Stimulated activated naive CD8-positive, alpha-beta T cell treated with anti-CD3 and anti-CD28 coated beads, Interleukin-15, Interleukin-2, amounts not matched to agents 100 ng/mL and 50 ng/mL, for 24 hours (primary cell): ENCODE results near the gene ATG5.
"Not testable (repeated sequence)": the region's sequence is repeated elsewhere in the genome, so short reads cannot be mapped to it uniquely, and the experiment has no call there.

Source experiments
- H3K27ac Mint-ChIP-seq: one replicate; pipeline ENCODE4 v1.8.0; 2021; ENCODE audit warnings: mild to moderate bottlenecking, mixed read lengths
- H3K27me3 Mint-ChIP-seq: one replicate; pipeline ENCODE4 v1.8.0; 2021; ENCODE audit warnings: mixed read lengths
- H3K36me3 Mint-ChIP-seq: one replicate; pipeline ENCODE4 v1.8.0; 2021; ENCODE audit warnings: low read depth, mixed read lengths
- H3K4me1 Mint-ChIP-seq: one replicate; pipeline ENCODE4 v1.8.0; 2021; ENCODE audit warnings: low read depth, mixed read lengths
- H3K4me3 Mint-ChIP-seq: one replicate; pipeline ENCODE4 v1.8.0; 2021; ENCODE audit warnings: mild to moderate bottlenecking, mixed read lengths
- H3K9me3 Mint-ChIP-seq: one replicate; pipeline ENCODE4 v1.8.0; 2021; ENCODE audit warnings: mixed read lengths

Gene ATG5

GRCh38 chr6:106255306-106255705 is 70.3 kb downstream of the ATG5 start:
- Mint-ChIP-seq H3K36me3 (peaks cover 24% of the 10 kb centered on the region), H3K27me3 (no peaks in the 10 kb centered on the region), H3K9me3 (no peaks in the 10 kb centered on the region), H3K4me1 (peaks cover 18% of the 10 kb centered on the region), H3K27ac (no peak overlapping the region), H3K4me3 (no peak overlapping the region)

- H3K4me1 Mint-ChIP-seq, result peaks cover 18% of the 10 kb centered on the region
- peaks cover 21% of the 10 kb centered on the region for H3K36me3 Mint-ChIP-seq
- no peak overlapping the region for H3K27ac Mint-ChIP-seq
- no peaks in the 10 kb centered on the region for H3K27me3 Mint-ChIP-seq
- no peaks in the 10 kb centered on the region for H3K9me3 Mint-ChIP-seq
- no peak overlapping the region for H3K4me3 Mint-ChIP-seq
These were observed 70.9 kb downstream of the ATG5 start for GRCh38 chr6:106254636-106255035.

GRCh38 chr6:106253731-106254130 is 71.8 kb downstream of the ATG5 start:
- Mint-ChIP-seq H3K36me3 (peaks cover 15% of the 10 kb centered on the region), H3K27me3 (no peaks in the 10 kb centered on the region)

GRCh38 chr6:106253172-106253571 is 72.4 kb downstream of the ATG5 start:
- peaks cover 9% of the 10 kb centered on the region for H3K36me3 Mint-ChIP-seq
- no peak overlapping the region for H3K27ac Mint-ChIP-seq
- H3K4me3 Mint-ChIP-seq, result no peak overlapping the region
- peaks cover 18% of the 10 kb centered on the region for H3K4me1 Mint-ChIP-seq
- H3K9me3 Mint-ChIP-seq, result no peaks in the 10 kb centered on the region
- H3K27me3 Mint-ChIP-seq, result no peaks in the 10 kb centered on the region

More at GRCh38 chr6:106253731-106254130, 71.8 kb downstream of the ATG5 start:
- no peak overlapping the region for H3K4me3 Mint-ChIP-seq
- peaks cover 18% of the 10 kb centered on the region for H3K4me1 Mint-ChIP-seq
- H3K9me3 Mint-ChIP-seq, result no peaks in the 10 kb centered on the region
- H3K27ac Mint-ChIP-seq, result no peak overlapping the region

- H3K36me3 Mint-ChIP-seq, result peaks cover 10% of the 10 kb centered on the region
- H3K4me1 Mint-ChIP-seq, result peaks cover 21% of the 10 kb centered on the region
- no peaks in the 10 kb centered on the region for H3K27me3 Mint-ChIP-seq
- no peak overlapping the region for H3K27ac Mint-ChIP-seq
- no peak overlapping the region for H3K4me3 Mint-ChIP-seq
- H3K9me3 Mint-ChIP-seq, result no peaks in the 10 kb centered on the region
These were observed 72.9 kb downstream of the ATG5 start for GRCh38 chr6:106252687-106253086.

GRCh38 chr6:106251531-106252255 is 73.9 kb downstream of the ATG5 start:
- not testable (repeated sequence) for H3K9me3 Mint-ChIP-seq, H3K27ac Mint-ChIP-seq, H3K4me3 Mint-ChIP-seq, H3K27me3 Mint-ChIP-seq
- Mint-ChIP-seq H3K36me3 (peaks cover 20% of the 10 kb centered on the region), H3K4me1 (peaks cover 25% of the 10 kb centered on the region)

GRCh38 chr6:106250953-106251352 is 74.6 kb downstream of the ATG5 start:
- peaks cover 20% of the 10 kb centered on the region for H3K36me3 Mint-ChIP-seq
- H3K27me3 Mint-ChIP-seq, result no peaks in the 10 kb centered on the region
- no peak overlapping the region for H3K4me3 Mint-ChIP-seq
- H3K27ac Mint-ChIP-seq, result no peak overlapping the region
- no peaks in the 10 kb centered on the region for H3K9me3 Mint-ChIP-seq
- H3K4me1 Mint-ChIP-seq, result peaks cover 25% of the 10 kb centered on the region

GRCh38 chr6:106249658-106250057 is 75.9 kb downstream of the ATG5 start:
- Mint-ChIP-seq H3K4me1 (peaks cover 25% of the 10 kb centered on the region), H3K4me3 (no peak overlapping the region), H3K27ac (no peak overlapping the region), H3K36me3 (peaks cover 29% of the 10 kb centered on the region), H3K27me3 (no peaks in the 10 kb centered on the region), H3K9me3 (no peaks in the 10 kb centered on the region)

- no peak overlapping the region for H3K27ac Mint-ChIP-seq
- no peak overlapping the region for H3K4me3 Mint-ChIP-seq
- no peaks in the 10 kb centered on the region for H3K9me3 Mint-ChIP-seq
- H3K36me3 Mint-ChIP-seq, result peaks cover 38% of the 10 kb centered on the region
- no peaks in the 10 kb centered on the region for H3K27me3 Mint-ChIP-seq
- peaks cover 10% of the 10 kb centered on the region for H3K4me1 Mint-ChIP-seq
These were observed 77.8 kb downstream of the ATG5 start for GRCh38 chr6:106247733-106248132.

- Mint-ChIP-seq H3K9me3 (no peaks in the 10 kb centered on the region), H3K36me3 (peaks cover 37% of the 10 kb centered on the region), H3K4me1 (peaks cover 7% of the 10 kb centered on the region), H3K4me3 (no peak overlapping the region), H3K27ac (no peak overlapping the region), H3K27me3 (no peaks in the 10 kb centered on the region)
These were observed 78.3 kb downstream of the ATG5 start for GRCh38 chr6:106247293-106247692.

- peaks cover 7% of the 10 kb centered on the region for H3K4me1 Mint-ChIP-seq
- peaks cover 51% of the 10 kb centered on the region for H3K36me3 Mint-ChIP-seq
These were observed 80.6 kb downstream of the ATG5 start for GRCh38 chr6:106244931-106245330.

GRCh38 chr6:106244521-106244920 is 81.0 kb downstream of the ATG5 start:
- peaks cover 7% of the 10 kb centered on the region for H3K4me1 Mint-ChIP-seq
- no peak overlapping the region for H3K4me3 Mint-ChIP-seq
- H3K27me3 Mint-ChIP-seq, result no peaks in the 10 kb centered on the region
- H3K27ac Mint-ChIP-seq, result no peak overlapping the region
- no peaks in the 10 kb centered on the region for H3K9me3 Mint-ChIP-seq
- H3K36me3 Mint-ChIP-seq, result peaks cover 51% of the 10 kb centered on the region

More at GRCh38 chr6:106244931-106245330, 80.6 kb downstream of the ATG5 start:
- H3K27ac Mint-ChIP-seq, result no peak overlapping the region
- H3K9me3 Mint-ChIP-seq, result no peaks in the 10 kb centered on the region
- no peaks in the 10 kb centered on the region for H3K27me3 Mint-ChIP-seq
- no peak overlapping the region for H3K4me3 Mint-ChIP-seq

- H3K4me1 Mint-ChIP-seq, result peaks cover 7% of the 10 kb centered on the region
- no peak overlapping the region for H3K4me3 Mint-ChIP-seq
- no peak overlapping the region for H3K27ac Mint-ChIP-seq
- no peaks in the 10 kb centered on the region for H3K9me3 Mint-ChIP-seq
- H3K27me3 Mint-ChIP-seq, result no peaks in the 10 kb centered on the region
- H3K36me3 Mint-ChIP-seq, result peaks cover 56% of the 10 kb centered on the region
These were observed 82.3 kb downstream of the ATG5 start for GRCh38 chr6:106243261-106243660.

GRCh38 chr6:106241498-106241897 is 84.1 kb downstream of the ATG5 start:
- Mint-ChIP-seq H3K4me1 (no peaks in the 10 kb centered on the region), H3K4me3 (no peak overlapping the region), H3K27me3 (no peaks in the 10 kb centered on the region), H3K27ac (no peak overlapping the region), H3K36me3 (peaks cover 43% of the 10 kb centered on the region), H3K9me3 (no peaks in the 10 kb centered on the region)

- Mint-ChIP-seq H3K4me3 (no peak overlapping the region), H3K9me3 (peaks cover 5% of the 10 kb centered on the region), H3K27ac (no peak overlapping the region), H3K36me3 (peaks cover 32% of the 10 kb centered on the region), H3K27me3 (no peaks in the 10 kb centered on the region), H3K4me1 (no peaks in the 10 kb centered on the region)
These were observed 88.3 kb downstream of the ATG5 start for GRCh38 chr6:106237286-106237685.

- H3K27ac Mint-ChIP-seq, H3K4me3 Mint-ChIP-seq, H3K27me3 Mint-ChIP-seq, H3K4me1 Mint-ChIP-seq, H3K9me3 Mint-ChIP-seq: not testable (repeated sequence)
- H3K36me3 Mint-ChIP-seq, result peaks cover 11% of the 10 kb centered on the region
These were observed 95.6 kb downstream of the ATG5 start for GRCh38 chr6:106229876-106230445.
